Breast epithelium (tissue), 3 donors: Measurements from ENCODE around the gene SHMT1.
"Not testable (repeated sequence)": the region's sequence is repeated elsewhere in the genome, so short reads cannot be mapped to it uniquely, and the experiment has no call there.

Experiments used
- POLR2A ChIP-seq: fragments of 450-650 bp; IDR thresholded peaks from one replicate; pipeline ENCODE4 v1.6.1; 2016; ENCODE audit warnings: antibody characterized with exemption, mild to moderate bottlenecking, moderate library complexity
- POLR2AphosphoS5 ChIP-seq, 3 donors: sonication (generic); formaldehyde crosslinking; IDR thresholded peaks; one replicate each; pipeline ENCODE4 v1.6.1; 2017; ENCODE audit warnings: antibody characterized with exemption in 3 of 3
- TF ChIP-seq, protein P1 (sequence below), 3 donors: fragments of 450-650 bp; IDR thresholded peaks; one replicate each; pipeline ENCODE4 v1.5.1; 2016 to 2017; ENCODE audit warnings: antibody characterized with exemption in 3 of 3, mild to moderate bottlenecking in 3 of 3, moderate library complexity in 3 of 3

GRCh38 chr17:18373181-18373580 lies 9.8 kb upstream of the SHMT1 start:
- TF ChIP-seq, protein P1, sequence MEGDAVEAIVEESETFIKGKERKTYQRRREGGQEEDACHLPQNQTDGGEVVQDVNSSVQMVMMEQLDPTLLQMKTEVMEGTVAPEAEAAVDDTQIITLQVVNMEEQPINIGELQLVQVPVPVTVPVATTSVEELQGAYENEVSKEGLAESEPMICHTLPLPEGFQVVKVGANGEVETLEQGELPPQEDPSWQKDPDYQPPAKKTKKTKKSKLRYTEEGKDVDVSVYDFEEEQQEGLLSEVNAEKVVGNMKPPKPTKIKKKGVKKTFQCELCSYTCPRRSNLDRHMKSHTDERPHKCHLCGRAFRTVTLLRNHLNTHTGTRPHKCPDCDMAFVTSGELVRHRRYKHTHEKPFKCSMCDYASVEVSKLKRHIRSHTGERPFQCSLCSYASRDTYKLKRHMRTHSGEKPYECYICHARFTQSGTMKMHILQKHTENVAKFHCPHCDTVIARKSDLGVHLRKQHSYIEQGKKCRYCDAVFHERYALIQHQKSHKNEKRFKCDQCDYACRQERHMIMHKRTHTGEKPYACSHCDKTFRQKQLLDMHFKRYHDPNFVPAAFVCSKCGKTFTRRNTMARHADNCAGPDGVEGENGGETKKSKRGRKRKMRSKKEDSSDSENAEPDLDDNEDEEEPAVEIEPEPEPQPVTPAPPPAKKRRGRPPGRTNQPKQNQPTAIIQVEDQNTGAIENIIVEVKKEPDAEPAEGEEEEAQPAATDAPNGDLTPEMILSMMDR (IDR thresholded peaks at IDR 0.05) = not testable (repeated sequence)
- TF ChIP-seq POLR2A; POLR2AphosphoS5 (IDR thresholded peaks at IDR 0.05): not testable (repeated sequence)
